Activated CD4-positive, CD25-positive, alpha-beta regulatory T cell treated with anti-CD3 and anti-CD28 coated beads, Interleukin-2, amount 50 U/mL, for 16 hours (primary cell): ENCODE measurements around the gene TTC27.
"Not testable (repeated sequence)": the region's sequence is repeated elsewhere in the genome, so short reads cannot be mapped to it uniquely, and the experiment has no call there.

ENCODE experiments used
- DNase-seq: peaks from one replicate; pipeline ENCODE4 v3.0.0-alpha.2; 2020; ENCODE audit warnings: low read depth, low spot score

TTC27 gene

DNA sequence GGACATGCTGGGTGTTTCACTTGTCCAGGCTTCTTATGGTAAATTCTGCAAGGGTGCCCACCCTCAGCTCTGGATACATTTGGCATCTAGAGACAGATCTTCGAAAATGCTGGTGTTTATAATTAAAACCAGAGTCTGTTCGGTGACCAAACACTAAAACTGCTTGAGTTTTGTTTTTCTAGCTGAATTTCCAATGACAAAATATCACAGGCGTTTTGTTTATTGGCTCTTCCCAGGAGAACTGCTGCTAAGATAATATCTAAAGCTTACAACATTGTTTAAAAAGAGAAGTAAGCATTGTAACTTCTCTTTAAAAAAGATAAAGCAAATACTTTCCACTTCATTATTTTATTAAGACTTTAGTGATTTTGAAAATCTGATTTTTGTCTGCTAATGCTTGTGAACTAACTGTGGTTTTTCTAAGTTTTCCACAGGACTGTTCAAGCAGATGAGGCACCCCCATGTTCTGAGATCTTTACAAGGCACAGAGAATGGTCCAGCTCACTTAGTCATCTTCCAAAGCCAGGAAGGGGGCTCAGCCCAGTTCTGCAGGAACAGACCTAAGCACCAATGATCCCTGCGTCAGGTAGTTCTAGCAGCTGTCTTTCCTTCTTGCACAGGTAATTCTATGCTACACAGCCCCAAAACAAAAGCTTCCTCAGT is 224.1 kb downstream of the TTC27 start:
- no peak for DNase-seq

DNA sequence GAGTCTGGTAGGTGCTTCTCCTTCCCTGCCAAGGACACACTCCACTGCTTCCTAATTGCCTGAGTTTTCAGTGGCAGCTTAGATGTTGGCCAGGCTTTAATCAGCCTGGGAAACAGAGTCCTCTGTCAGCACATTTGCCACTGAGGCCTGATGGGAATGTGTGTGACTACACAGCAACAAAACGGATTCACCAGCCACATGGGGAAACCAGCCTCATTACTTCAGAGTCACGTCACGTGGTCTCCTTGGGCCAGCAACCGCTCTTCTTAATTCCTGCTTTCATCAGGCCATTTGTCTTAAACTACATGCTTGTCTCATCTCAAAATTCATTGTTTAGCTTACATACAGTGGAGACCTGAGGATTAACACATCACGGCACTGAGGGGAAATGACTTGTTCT is 225.0 kb downstream of the TTC27 start:
- no peak for DNase-seq

DNA sequence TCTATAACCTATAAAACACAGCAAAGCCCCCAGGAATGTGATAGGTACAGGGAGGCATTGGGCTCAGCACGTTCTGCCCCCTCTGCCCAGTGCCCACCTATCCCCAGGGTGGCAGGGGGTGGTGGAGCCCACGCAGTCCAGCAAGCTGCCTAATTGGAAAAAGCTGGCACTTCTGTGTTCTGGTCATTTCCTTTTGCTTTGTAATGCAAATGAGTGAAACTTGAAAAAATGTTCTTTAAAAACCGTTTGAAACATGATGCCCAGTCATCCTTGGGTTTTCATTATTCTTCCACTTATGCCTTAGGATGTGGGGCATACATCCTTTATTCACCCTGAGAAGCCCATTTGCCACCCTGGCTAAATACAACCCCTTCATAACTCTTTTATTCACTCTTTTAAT is 229.0 kb downstream of the TTC27 start:
- no peak for DNase-seq

DNA sequence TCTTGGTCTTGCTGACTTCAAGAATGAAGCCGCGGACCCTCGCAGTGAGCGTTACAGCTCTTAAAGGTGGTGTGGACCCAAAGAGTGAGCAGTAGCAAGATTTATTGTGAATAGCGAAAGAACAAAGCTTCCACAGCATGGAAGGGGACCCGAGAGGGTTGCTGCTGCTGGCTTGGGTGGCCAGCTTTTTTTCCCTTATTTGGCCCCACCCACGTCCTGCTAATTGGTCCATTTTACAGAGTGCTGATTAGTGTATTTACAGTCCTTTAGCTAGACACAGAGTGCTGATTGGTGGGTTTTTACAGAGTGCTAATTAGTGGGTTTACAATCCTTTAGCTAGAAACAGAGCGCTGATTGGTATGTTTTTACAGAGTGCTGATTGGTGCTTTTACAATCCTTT is 230.9 kb downstream of the TTC27 start:
- no peak for DNase-seq

DNA sequence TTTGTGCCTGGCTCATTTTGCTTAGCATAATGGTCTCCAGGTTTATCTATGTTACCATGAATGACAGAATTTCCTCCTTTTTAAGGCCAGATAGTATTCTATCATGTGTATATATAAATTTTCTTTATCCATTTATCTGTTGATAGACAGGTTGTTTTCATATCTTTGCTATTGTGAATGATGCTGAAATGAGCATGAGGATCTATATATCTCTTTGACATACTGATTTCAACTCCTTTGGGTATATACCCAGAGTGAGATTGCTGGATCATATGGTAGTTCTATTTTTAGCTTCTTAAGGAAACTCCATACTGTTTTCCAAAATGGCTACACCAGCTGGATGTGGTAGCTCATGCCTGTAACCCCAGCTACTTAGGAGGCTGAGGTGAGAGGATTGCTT is 232.5 kb downstream of the TTC27 start:
- DNase-seq: no peak

DNA sequence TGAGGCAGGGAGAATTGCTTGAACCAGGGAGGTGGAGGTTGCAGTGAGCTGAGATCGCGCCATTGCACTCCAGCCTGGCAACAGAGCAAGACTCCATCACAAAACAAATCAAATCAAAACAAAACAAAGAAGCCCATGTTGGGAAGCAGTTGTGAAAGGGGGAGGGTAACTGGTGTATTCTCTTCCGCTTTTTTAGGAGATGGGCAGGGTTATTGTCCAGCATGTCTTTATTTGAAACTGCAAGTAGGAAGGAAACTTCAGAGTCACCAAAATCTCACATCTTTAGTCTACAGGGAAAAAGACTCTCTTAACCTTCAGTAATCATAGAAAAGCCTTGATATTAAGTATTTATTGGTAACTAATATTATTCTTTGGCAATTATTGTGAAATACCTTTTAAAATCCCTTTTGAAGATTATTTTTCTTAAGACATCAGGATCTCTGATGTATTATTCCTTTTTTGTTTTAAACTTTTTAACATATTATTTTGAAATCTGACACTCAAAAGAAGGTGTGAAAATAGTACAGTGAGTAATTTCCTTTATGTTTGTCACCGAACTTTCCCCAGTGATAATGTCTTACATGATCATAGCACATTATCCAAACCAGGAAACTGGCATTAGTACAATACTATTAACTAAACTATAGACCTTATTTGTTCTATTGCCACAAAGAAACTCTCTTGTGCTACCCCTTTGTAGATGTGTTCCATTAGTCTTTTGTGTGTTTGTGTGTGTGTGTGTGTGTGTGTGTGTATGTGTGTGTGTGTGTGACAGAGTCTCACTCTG is 234.6 kb downstream of the TTC27 start:
- no peak for DNase-seq

DNA sequence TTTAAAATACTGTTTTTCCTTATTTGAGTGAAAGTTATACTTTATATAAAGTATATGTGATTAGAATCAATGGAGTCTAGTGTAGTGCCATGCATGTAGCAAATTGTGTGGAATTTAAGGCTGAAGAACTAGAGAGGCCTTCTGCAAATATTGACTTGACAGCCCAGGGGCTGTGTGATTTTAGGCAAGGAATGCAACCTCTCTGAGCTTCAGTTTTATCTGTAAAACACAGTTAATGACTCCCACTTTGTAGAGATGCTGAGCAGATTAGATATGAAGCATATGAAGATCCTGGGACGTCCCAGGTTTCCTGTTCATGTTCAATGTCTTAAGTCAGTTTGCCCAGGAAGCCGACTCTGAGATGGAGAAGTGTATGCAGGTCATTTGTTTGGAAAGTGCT is 235.5 kb downstream of the TTC27 start:
- DNase-seq: no peak

DNA sequence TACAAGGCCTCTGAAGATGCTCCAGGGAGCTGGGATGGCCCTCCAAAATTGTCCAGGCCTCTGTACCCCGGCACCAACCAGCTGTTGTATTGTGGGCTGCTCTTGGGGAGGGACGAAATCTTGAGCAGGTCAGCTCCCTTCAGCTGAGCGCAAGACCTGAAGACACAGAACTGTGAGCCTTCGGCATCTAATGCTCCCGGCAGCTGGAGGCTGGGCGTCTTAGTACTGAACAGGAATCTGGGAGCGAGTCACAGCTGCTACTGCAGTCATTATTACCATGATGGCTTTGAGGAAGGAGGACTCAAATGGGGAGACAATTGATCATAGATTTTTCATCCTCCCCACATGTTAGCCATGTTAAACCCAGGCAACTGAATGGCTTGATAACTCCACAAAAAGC is 236.0 kb downstream of the TTC27 start:
- DNase-seq: no peak

DNA sequence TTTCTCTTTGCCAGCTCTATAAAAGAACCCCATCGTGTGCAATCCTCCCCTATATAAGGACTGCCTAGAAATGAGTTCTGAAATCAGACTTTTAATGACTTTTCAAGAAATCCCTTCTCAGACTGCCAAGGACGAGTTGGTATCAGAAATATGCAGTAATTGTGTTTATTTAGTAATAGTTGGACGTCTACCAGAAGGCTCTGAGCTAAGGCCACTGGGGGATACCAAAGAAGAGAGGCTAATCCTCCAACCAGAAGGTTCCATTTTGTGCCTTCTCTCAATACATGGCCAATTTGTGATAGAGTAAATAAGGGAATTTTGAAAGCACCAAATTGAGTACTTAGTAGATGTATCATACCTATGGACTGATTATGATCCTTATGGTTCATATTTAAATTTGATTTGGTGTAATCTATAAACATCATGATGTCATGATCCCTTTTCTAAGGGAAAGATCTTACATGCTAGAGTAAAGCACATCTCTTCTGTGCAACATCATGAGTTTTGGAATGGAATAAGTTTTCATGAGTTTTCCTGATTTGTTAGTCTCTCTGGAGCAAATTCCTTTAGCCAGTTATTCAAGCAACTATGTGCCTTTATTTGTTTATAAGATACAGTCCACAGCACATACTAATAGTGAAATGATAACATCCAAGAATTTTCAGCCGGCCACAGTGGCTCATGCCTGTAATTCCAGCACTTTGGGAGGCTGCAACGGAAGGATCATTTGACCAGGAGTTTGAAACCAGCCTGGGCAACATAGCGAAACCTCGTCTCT is 236.7 kb downstream of the TTC27 start:
- DNase-seq: no peak

DNA sequence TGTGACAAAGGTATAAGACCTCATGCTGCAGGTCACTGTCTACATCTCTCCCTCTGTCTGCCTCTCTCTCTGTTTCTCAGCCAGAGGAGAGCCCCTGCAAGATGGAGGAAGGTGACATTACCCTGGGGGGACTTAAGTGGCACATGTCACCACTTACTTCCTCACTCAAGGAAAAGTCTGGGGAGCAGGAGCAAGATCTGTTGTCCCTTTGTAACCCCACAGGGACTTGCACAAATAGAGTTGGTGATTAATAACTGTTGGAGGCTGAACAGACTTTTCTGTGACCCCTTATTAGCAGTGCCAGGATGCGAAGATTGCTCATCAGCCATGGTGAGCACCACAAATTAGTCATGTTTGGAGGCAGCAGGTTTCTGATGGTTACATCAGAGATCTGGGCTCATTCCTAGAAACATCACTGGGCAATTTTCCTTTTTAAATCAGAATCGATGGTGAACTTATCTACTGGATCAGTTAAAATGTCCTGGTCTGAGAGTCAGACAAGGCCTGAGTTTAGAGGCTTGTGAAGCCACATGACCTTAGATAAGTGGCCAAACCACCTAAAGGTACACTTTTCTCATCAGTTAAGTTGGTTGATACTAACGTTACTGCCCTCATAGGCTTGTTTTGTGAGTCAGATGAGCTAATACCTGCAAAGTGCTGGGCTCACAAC is 237.7 kb downstream of the TTC27 start:
- DNase-seq: no peak

DNA sequence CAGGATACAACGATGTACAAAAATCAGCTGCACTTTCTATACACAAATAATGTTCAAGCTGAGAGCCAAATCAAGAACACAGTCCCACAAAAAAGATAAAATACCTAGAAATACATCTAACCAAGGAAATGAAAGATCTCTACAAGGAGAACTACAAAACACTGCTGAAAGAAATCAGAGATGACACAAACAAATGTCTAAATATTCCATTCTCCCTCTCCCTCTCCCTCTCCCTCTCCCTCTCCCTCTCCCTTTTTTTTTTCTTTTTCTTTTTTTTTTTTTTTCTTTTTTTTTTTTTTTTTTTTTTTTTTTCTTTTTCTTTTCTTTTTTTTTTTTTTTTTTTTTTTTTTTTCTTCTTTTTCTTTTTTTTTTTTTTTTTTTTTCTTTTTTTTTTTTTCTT is 238.6 kb downstream of the TTC27 start:
- not testable (repeated sequence) for DNase-seq
